Measurements from ENCODE around the gene EPC2. TPM values are rescaled to one million over a fixed set of nuclear protein-coding genes. Genes with fewer than 3 reads are reported as not detected.
A peak's percentile ranks its signal among the peaks of the same experiment; 100 is the strongest.
"Not testable (repeated sequence)": the region's sequence is repeated elsewhere in the genome, so short reads cannot be mapped to it uniquely, and the experiment has no call there.

Gene EPC2
- total RNA-seq, 2 experiments from 2014 or later, result 23.9 to 28.5 TPM

DNA sequence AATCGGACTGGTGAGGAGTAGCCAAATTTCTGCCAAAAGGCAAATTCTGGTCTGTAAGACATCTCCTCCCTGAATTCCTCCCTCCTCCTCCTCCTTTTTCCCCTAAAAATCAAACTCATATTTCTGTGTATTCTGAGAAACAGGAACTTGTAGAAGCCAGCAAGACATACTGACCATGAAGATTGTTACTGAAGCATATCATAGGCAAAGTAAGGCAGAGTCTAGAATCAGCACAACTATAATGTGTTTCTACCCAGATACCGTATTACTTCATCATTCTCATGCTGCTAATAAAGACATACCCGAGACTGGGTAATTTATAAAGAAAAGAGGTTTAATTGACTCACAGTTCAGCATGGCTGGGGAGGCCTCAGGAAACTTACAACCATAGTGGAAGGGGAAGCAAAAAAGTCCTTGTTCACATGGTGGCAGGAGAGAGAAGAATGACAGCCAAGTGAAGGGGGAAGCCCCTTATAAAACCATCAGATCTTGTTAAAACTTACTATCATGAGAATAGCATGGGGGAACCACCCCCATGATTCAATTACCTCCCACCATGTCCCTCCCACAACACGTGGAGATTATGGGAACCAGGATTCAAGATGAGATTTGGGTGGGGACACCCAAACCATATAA is 24.9 kb upstream of the EPC2 start:
- Mint-ChIP-seq H3K4me3 (no peak overlapping the region), H3K4me1 (peaks cover 16% of the 10 kb centered on the region), H3K36me3 (no peaks in the 10 kb centered on the region), H3K27ac (no peak overlapping the region), H3K9me3 (peaks cover 2% of the 10 kb centered on the region), H3K27me3 (no peaks in the 10 kb centered on the region)
- no peak for DNase-seq

DNA sequence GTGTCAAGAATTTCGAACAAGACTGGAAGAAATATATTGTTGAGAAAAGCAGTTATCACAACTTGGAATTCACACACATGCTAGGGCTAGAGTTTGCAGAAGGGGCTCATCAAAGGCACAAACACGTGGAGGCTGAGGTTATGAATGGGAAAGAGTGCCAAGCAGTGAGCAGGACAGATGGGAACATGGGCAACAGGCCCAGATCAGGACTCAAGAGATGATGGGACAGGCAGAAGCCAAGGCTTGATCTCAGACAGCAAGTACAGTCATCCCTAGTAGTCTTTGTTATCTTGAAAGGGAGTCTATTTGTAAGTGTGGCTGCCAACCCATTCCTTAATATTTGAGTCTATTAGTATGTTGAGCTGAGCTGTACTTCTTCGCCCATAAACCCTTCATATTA is 22.2 kb upstream of the EPC2 start:
- Mint-ChIP-seq H3K27ac (no peak overlapping the region), H3K27me3 (no peaks in the 10 kb centered on the region), H3K4me3 (no peak overlapping the region), H3K36me3 (no peaks in the 10 kb centered on the region), H3K4me1 (peaks cover 10% of the 10 kb centered on the region), H3K9me3 (peaks cover 2% of the 10 kb centered on the region)
- no peak for DNase-seq

DNA sequence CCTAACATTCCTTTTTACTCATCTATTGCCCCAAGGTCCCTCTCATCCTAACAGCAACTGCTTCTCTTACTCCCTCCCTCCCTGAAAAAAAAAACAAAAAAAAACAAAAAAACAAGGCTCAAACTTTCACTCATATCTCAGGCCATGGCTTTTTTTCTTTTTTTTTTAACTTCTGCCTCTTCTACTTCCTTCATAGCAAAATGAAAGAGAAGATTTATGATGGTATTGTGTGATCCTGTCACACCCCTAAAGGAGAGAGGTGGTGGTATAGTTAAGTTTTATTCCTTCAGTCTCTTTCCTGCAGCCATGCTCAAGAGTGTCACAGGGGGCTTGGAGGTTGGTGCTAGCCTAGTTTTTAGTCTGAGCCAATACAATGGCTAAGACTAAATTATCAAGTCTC is 21.5 kb upstream of the EPC2 start:
- no peaks in the 10 kb centered on the region for H3K27me3 Mint-ChIP-seq
- no peak overlapping the region for H3K27ac Mint-ChIP-seq
- H3K4me1 Mint-ChIP-seq, result peaks cover 10% of the 10 kb centered on the region
- DNase-seq, result no peak
- H3K9me3 Mint-ChIP-seq, result peaks cover 2% of the 10 kb centered on the region
- no peak overlapping the region for H3K4me3 Mint-ChIP-seq
- H3K36me3 Mint-ChIP-seq, result no peaks in the 10 kb centered on the region

DNA sequence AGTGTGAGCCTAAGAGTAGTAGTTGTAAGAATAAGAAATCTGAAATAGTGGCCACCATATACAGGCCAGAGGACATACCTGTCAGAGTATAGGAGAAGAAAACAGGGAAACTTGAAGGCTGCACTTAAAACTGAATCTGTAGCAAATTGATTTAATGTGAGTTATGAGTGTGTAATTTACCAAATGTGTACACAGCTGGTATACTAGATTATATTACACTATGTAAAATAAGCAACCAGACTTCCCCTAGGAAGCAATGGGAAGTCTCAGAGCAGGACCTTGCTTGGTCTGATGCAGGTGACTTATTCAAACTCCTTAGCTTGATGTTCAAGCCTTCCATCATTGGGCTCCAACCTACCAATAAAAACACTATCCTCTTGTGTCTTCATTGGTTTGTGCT is 17.3 kb upstream of the EPC2 start:
- Mint-ChIP-seq H3K27me3 (no peaks in the 10 kb centered on the region), H3K27ac (no peak overlapping the region), H3K4me3 (no peak overlapping the region), H3K36me3 (no peaks in the 10 kb centered on the region), H3K4me1 (peaks cover 4% of the 10 kb centered on the region), H3K9me3 (no peaks in the 10 kb centered on the region)
- DNase-seq, result no peak

DNA sequence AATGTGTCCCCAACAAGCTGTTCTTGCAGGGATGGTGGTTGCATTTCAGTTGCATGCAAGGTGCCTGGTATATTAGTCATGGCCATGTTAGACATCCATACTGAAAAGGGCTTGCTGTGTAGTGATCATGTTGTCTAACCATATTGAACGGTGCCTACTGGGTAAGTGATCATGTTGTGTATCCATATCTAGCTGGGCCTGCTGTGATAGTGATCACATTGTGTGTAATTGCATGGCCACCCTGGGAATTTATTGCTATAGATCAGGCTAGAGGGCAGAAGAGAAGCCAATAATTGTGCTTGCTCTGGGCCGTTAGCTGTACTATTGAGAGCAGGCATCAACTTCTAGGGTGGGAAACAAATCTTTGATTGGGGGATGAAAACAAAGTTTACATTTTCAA is 9.8 kb upstream of the EPC2 start:
- H3K36me3 Mint-ChIP-seq, result no peaks in the 10 kb centered on the region
- peaks cover 4% of the 10 kb centered on the region for H3K4me1 Mint-ChIP-seq
- H3K27me3 Mint-ChIP-seq, result peaks cover 3% of the 10 kb centered on the region

DNA sequence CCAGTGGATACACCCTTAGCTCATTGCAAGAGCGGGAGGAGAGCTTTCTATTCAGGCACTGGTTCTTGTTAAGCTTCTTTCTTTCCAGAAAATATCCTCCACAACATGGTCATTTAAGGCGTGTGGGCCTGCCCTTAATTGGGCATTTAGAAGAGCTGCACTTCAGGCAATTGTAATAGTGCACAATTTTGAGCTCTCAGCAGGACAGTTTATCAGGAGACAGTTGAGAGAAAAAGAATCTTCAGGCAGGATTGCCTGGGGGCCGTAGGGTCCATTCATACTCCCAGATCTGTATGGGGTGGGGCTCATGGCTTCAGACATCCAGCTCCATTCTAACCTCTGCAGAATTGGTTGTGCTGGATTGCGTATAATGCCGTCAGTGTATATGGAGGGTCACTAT is 6.0 kb upstream of the EPC2 start:
- Mint-ChIP-seq H3K4me1 (peaks cover 12% of the 10 kb centered on the region), H3K27ac (no peak overlapping the region), H3K36me3 (no peaks in the 10 kb centered on the region), H3K27me3 (peaks cover 2% of the 10 kb centered on the region), H3K4me3 (no peak overlapping the region), H3K9me3 (no peaks in the 10 kb centered on the region)
- DNase-seq, result no peak

More for the DNA sequence above, 9.8 kb upstream of the EPC2 start:
- Mint-ChIP-seq H3K9me3 (no peaks in the 10 kb centered on the region), H3K27ac (no peak overlapping the region), H3K4me3 (no peak overlapping the region)
- DNase-seq, result no peak

DNA sequence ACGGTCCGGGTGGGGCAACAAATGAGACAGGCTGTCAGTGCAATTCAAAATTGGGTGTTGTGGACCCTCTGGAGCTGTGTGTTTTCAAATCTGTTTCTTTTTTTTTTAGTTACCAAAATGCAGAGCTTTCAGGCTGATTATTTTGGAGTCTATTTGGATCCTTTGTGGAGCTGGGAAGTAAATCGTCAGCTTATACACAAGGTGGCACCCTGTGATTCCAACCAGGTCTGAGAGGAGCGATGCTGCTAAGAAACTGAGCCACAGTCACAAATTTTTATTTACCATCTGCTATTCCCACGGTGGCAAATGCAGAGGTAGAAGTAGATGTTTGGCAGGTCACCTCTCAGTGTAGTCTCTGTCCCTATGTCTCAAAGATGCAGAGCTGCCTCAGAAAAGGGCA is 3.8 kb upstream of the EPC2 start:
- no peak overlapping the region for H3K27ac Mint-ChIP-seq
- peaks cover 18% of the 10 kb centered on the region for H3K4me1 Mint-ChIP-seq
- no peak for DNase-seq
- no peak overlapping the region for H3K4me3 Mint-ChIP-seq
- no peaks in the 10 kb centered on the region for H3K27me3 Mint-ChIP-seq
- H3K36me3 Mint-ChIP-seq, result no peaks in the 10 kb centered on the region
- no peaks in the 10 kb centered on the region for H3K9me3 Mint-ChIP-seq

DNA sequence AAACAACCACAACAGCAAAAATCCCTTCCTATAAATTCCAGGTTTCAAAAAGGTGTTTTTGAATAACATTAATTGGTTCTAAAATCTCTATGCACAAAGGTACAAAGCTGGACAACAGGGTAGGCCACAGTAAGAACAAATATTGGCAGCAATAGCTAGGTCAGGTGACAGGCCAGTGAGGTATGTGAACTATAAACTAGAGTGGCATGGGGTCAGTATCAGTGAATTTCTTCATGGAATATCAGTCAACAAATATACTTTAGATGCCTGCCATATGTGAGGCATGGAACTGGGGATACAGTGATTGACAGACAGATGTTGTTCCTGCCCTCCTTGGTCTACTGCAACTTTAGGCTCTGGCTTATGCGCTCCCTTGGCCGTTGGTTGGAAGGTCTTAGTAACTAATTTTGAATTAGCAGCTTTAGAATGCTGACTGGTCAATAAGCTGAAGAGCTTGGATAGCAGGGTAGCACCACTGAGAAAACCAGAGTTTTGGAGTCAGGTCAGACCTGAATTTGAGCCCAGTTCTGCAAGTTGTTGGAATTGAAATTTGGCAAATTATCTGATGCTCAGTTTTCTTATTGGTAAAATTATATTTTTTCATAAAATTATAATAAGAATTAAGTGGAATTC is 2.3 kb upstream of the EPC2 start:
- Mint-ChIP-seq H3K36me3 (peaks cover 2% of the 10 kb centered on the region), H3K4me1 (peaks cover 22% of the 10 kb centered on the region), H3K27ac (no peak overlapping the region), H3K9me3 (no peaks in the 10 kb centered on the region), H3K4me3 (no peak overlapping the region), H3K27me3 (no peaks in the 10 kb centered on the region)
- DNase-seq, result no peak

DNA sequence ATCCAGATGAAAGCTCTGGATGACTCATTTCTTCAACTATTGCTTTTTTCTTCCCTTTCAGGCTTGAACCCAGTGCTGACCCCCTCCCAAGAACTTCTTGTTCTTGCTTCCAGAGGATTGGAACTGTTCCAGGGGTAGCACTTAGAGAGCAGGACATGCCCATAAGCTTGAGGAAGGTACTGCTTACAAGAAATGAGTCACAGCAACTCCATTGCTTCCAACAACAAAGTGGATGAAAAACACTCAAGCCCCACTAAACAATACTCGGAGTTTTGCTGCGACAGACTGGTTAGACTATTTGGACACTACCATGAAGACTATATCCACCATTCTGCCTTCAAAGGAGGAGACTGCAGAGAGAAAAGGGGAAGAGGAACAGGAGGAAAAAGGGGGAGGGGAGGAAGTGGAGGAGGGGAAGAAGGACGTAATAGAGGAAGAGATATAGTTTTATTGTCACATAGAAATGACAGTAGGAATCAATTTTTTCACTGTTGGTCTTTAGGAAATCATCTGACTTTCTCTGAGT is 1.6 kb upstream of the EPC2 start:
- no peaks in the 10 kb centered on the region for H3K9me3 Mint-ChIP-seq
- H3K27ac Mint-ChIP-seq, result peak overlapping the region; percentile 93
- peaks cover 26% of the 10 kb centered on the region for H3K4me1 Mint-ChIP-seq
- peak overlapping the region; percentile 56 for H3K4me3 Mint-ChIP-seq
- no peak for DNase-seq
- H3K36me3 Mint-ChIP-seq, result peaks cover 5% of the 10 kb centered on the region
- H3K27me3 Mint-ChIP-seq, result no peaks in the 10 kb centered on the region

DNA sequence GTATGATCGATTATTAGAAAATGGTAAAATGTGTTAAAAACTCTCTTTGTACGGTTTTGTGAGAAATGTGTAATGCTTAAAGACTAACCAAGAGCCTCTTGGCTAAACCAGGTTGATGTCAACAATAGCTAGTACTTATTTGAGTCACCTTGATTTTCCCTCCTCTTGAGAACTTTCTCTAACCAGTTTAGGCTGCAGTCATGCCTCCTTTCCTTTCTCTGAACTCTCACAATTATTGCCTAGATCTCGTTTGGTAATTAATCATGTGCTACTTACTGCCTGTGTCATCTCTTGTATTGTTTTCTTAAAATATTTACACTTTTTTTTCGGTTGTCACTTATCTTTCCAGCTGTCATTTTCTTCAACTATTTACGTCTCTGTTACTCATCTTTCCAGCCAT is 1.1 kb upstream of the EPC2 start:
- Mint-ChIP-seq H3K27me3 (no peaks in the 10 kb centered on the region), H3K36me3 (peaks cover 6% of the 10 kb centered on the region), H3K4me1 (peaks cover 28% of the 10 kb centered on the region), H3K9me3 (no peaks in the 10 kb centered on the region), H3K4me3 (peak overlapping the region; percentile 95), H3K27ac (peak overlapping the region; percentile 93)
- no peak for DNase-seq

DNA sequence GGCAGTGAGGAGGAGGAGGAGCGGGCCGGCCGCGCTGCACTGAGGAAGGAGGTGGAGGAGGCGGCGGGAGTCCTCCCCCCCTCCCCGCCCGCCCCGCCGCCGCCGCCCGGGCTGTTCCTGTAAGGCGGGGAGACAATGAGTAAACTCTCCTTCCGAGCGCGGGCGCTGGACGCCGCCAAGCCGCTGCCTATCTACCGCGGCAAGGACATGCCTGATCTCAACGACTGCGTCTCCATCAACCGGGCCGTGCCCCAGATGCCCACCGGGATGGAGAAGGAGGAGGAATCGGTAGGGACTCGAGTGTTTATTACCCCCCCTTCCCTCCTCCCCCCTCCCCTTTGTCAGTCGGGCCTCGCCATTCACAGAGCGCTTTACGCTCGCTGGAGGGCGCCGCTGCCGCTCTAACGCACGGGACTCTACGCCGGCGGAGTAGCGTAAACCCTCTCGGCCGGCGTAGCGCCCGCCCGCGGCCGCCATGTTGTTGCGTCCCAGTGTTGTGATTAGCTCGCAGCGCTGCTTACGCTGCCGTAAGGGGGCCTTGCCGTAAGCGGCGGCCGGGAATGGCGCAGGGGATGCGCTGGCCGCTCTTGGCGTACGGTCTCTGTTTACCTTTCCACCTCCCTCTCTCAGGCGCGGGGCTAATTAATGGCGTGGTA is 460 bp downstream of the EPC2 start:
- Mint-ChIP-seq H3K27me3 (no peaks in the 10 kb centered on the region), H3K36me3 (peaks cover 10% of the 10 kb centered on the region), H3K9me3 (no peaks in the 10 kb centered on the region), H3K27ac (peak overlapping the region; percentile 96), H3K4me1 (peaks cover 37% of the 10 kb centered on the region), H3K4me3 (peak overlapping the region; percentile 90)
- DNase-seq, result peak; percentile 90

DNA sequence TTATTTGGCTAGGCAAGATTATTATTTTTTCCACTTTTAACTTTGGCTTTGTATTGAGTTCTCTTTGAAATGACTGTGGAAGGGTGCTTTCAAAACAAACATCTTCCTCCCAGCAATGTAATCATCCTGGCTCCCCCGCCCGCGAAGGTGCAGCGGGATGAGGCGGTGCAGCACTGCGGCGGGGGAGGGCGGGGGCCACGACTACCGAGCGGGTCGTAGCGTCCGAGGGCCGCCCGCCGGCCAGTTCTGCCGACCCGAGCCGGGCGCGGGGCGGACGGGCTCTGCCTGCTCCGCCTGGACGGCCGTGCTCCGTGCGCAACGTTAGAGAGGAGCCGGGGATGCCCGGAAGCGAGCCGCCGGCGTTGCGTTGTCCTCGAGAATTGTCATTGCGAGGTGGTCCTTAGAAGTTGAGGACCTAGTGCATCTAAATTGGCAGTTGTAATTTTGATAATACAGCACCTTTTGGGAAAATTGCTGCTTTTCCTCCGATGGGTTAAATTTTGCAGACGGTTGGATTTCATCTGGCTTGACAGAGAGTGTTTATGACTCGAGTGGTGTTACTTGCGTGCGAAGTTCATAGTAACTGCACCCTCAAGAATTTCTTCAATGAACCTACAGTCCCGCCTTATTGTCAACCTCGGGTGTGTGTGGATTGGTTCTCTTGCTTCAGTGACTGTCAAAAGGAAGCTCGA is 1.1 kb downstream of the EPC2 start:
- H3K27me3 Mint-ChIP-seq, result no peaks in the 10 kb centered on the region
- peak; percentile 58 for DNase-seq
- H3K36me3 Mint-ChIP-seq, result peaks cover 10% of the 10 kb centered on the region
- peak overlapping the region; percentile 90 for H3K4me3 Mint-ChIP-seq
- H3K27ac Mint-ChIP-seq, result peak overlapping the region; percentile 96
- H3K9me3 Mint-ChIP-seq, result no peaks in the 10 kb centered on the region
- H3K4me1 Mint-ChIP-seq, result peaks cover 43% of the 10 kb centered on the region

DNA sequence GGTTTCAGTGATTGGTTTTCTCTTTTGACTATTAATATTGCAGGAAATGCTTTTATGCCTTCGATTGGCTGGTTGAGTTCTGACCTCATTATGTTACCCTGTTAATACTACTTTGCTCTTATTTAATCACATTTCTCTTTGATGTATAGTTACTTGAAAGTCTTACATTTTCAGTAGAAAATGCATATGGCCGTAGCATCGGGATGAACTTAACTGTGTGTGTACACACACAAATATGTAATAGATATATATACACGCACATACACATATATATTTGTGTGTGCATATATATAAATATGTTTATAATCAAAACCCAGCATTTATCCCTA is 1.6 kb downstream of the EPC2 start:
- Mint-ChIP-seq H3K4me1 (peaks cover 48% of the 10 kb centered on the region), H3K27me3 (no peaks in the 10 kb centered on the region), H3K27ac (peak overlapping the region; percentile 96), H3K9me3 (no peaks in the 10 kb centered on the region), H3K4me3 (peak overlapping the region; percentile 90), H3K36me3 (peaks cover 10% of the 10 kb centered on the region)
- DNase-seq, result no peak

DNA sequence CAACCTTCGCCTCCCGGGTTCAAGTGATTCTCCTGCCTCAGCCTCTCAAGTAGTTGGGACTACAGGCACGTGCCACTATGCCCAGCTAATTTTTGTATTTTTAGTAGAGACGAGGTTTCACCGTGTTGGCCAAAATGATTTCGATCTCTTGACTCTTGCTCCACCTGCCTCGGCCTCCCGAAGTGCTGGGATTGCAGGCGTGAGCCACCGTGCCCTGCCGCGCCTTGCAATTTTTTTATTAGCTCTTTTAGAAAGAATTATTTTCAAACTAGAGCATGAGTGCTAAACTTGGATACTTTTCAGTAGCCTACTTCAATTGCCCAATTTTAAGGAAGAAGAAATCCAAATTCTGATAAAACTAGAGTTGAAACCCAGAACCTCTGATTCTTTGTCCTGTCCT is 3.2 kb downstream of the EPC2 start:
- DNase-seq, H3K4me3 Mint-ChIP-seq, H3K27ac Mint-ChIP-seq, H3K9me3 Mint-ChIP-seq, H3K27me3 Mint-ChIP-seq: not testable (repeated sequence)
- Mint-ChIP-seq H3K36me3 (peaks cover 15% of the 10 kb centered on the region), H3K4me1 (peaks cover 62% of the 10 kb centered on the region)

DNA sequence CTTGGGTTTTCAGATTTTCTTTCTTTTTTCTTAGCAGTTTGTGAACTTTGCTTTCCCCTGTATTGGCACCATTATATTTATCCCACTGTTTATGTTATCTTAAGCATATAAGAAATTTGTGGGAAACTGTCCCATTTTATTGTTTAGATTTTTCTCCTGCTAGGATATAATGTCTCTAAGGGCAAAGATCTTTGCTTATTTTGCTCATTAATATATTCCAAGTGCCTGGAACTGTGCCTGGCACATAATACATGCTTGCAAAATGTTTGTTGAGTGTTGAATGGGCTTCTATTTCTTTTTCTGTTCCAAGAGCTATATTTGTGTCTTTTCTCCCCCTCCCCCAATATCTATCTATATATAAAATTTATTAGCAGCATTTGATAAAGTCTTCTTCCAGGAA is 5.4 kb downstream of the EPC2 start:
- H3K4me3 Mint-ChIP-seq, result no peak overlapping the region
- H3K4me1 Mint-ChIP-seq, result peaks cover 69% of the 10 kb centered on the region
- no peak overlapping the region for H3K27ac Mint-ChIP-seq
- H3K9me3 Mint-ChIP-seq, result no peaks in the 10 kb centered on the region
- H3K27me3 Mint-ChIP-seq, result no peaks in the 10 kb centered on the region
- DNase-seq, result no peak
- H3K36me3 Mint-ChIP-seq, result peaks cover 17% of the 10 kb centered on the region

Measured in activated naive CD8-positive, alpha-beta T cell treated with anti-CD3 and anti-CD28 coated beads for 36 hours (primary cell).